Karpas-422 (cell line): ENCODE data around the gene SPTSSB. TPM values are rescaled to one million over a fixed set of nuclear protein-coding genes. Genes with fewer than 3 reads are reported as not detected.

Experiments
- DNase-seq: peaks from one replicate; pipeline ENCODE4 v3.0.0-alpha.2; 2015
- H2AFZ ChIP-seq: fragments of 200-600 bp; sonication (generic); 2 replicates; pipeline ENCODE4 v1.6.1; 2014; ENCODE audit warnings: antibody characterized with exemption, low read length, mixed read lengths
- H3K27ac ChIP-seq: fragments of 200-600 bp; sonication (generic); 2 replicates; pipeline ENCODE4 v1.5.1; 2014; ENCODE audit warnings: mild to moderate bottlenecking, low read length, moderate library complexity
- H3K27me3 ChIP-seq: fragments of 200-600 bp; sonication (generic); 2 replicates; pipeline ENCODE4 v1.6.1; 2014; ENCODE audit warnings: low read length, mixed read lengths
- H3K36me3 ChIP-seq: fragments of 200-600 bp; sonication (generic); 2 replicates; pipeline ENCODE4 v1.6.1; 2014; ENCODE audit warnings: low read length, mixed read lengths; ENCODE audit not compliant: insufficient read depth
- H3K4me1 ChIP-seq: fragments of 200-600 bp; sonication (generic); 2 replicates; pipeline ENCODE4 v1.6.1; 2014; ENCODE audit warnings: mild to moderate bottlenecking, low read length, mixed read lengths
- H3K4me2 ChIP-seq: fragments of 200-600 bp; sonication (generic); 2 replicates; pipeline ENCODE4 v1.6.1; 2014; ENCODE audit warnings: low read length, low read depth, mild to moderate bottlenecking; ENCODE audit not compliant: poor library complexity, severe bottlenecking
- H3K4me3 ChIP-seq: fragments of 200-600 bp; sonication (generic); 2 replicates; pipeline ENCODE4 v1.5.1; 2014; ENCODE audit warnings: mild to moderate bottlenecking, antibody characterized with exemption, low read length, mixed read lengths
- H3K79me2 ChIP-seq: fragments of 200-600 bp; sonication (generic); 2 replicates; pipeline ENCODE4 v1.6.1; 2014; ENCODE audit warnings: mild to moderate bottlenecking, low read length, mixed read lengths
- H3K9ac ChIP-seq: fragments of 200-600 bp; sonication (generic); 2 replicates; pipeline ENCODE4 v1.6.0; 2014; ENCODE audit warnings: low read length
- H3K9me2 ChIP-seq: fragments of 200-600 bp; sonication (generic), shearing (Covaris generic); replicated peaks from 2 replicates; pipeline ENCODE4 v1.6.0; 2014; ENCODE audit warnings: mild to moderate bottlenecking, low read length, moderate library complexity; ENCODE audit not compliant: insufficient read depth
- H3K9me3 ChIP-seq: fragments of 300-700, 200-600 bp; sonication (generic); 2 replicates; pipeline ENCODE4 v1.6.1; 2014; ENCODE audit warnings: low read length, mixed read lengths
- H4K20me1 ChIP-seq: fragments of 200-600 bp; sonication (generic); 2 replicates; pipeline ENCODE4 v1.6.1; 2014; ENCODE audit warnings: mild to moderate bottlenecking, antibody characterized with exemption, low read length, low read depth; ENCODE audit not compliant: insufficient read depth
- total RNA-seq: library from RNA; depleted of rRNA; stranded (reverse); fragments of >200 nt; shearing (Covaris generic); gene quantifications from 2 replicates; pipeline ENCODE4 v1.2.3, GENCODE V29; 2014; ENCODE audit warnings: low replicate concordance

SPTSSB gene
- total RNA-seq, 1 experiment from 2014 or later: not detected

GRCh38 chr3:161322781-161323568 lies 48.3 kb downstream of the SPTSSB start:
- Histone ChIP-seq H3K9me2 (no peaks in the 10 kb centered on the region), H3K36me3 (no peaks in the 10 kb centered on the region), H3K4me1 (no peaks in the 10 kb centered on the region), H3K9ac (no peak overlapping the region), H3K9me3 (no peaks in the 10 kb centered on the region), H3K4me3 (no peak overlapping the region), H4K20me1 (no peaks in the 10 kb centered on the region), H3K27ac (no peak overlapping the region), H2AFZ (no peak overlapping the region), H3K27me3 (no peaks in the 10 kb centered on the region), H3K4me2 (no peak overlapping the region), H3K79me2 (no peaks in the 10 kb centered on the region)
- DNase-seq: no peak

DNA sequence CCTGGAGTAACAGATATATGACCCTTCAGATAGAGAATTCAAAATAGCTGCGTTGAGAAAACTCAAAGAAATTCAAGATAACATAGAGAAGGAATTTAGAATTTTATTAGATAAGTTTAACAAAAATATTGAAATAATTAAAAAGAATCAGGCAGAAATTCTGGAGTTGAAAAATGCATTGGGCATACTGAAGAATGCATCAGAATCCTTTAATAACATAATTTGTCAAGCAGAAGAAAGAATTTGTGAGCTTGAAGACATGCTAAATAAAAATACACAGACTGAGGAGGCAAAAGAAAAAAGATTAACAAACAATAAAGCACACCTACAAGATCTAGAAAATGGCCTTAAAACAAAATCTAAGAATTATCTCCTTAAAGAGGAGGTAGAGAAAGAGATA lies 50.5 kb downstream of the SPTSSB start:
- H3K4me3 ChIP-seq: no peak overlapping the region
- H2AFZ ChIP-seq: no peak overlapping the region
- no peak overlapping the region for H3K9ac ChIP-seq
- no peaks in the 10 kb centered on the region for H3K27me3 ChIP-seq
- H3K4me2 ChIP-seq: no peak overlapping the region
- no peaks in the 10 kb centered on the region for H3K9me2 ChIP-seq
- H4K20me1 ChIP-seq: no peaks in the 10 kb centered on the region
- no peaks in the 10 kb centered on the region for H3K36me3 ChIP-seq
- no peaks in the 10 kb centered on the region for H3K9me3 ChIP-seq
- no peaks in the 10 kb centered on the region for H3K4me1 ChIP-seq
- DNase-seq: no peak
- no peaks in the 10 kb centered on the region for H3K79me2 ChIP-seq
- H3K27ac ChIP-seq: no peak overlapping the region

DNA sequence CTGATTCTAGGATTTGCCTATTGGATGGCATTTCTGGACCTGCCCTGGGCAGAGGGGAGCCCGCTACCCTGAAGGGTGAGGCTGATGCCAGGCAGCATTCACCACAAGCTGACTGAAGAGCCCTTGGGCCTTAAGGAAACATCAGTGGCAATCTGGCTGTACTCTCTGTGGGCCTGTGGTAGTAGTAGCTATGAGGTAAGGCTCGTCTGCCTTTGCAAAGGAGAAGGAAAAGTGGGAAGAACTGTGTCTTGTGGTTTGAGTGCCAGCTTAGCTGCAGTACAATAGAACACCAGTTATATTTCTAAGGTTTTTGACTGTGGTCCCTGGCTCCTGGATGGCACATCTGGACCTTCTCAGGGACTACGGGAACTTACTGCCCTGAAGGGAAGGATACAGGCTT lies 51.5 kb downstream of the SPTSSB start:
- Histone ChIP-seq H2AFZ (no peak overlapping the region), H3K79me2 (no peaks in the 10 kb centered on the region), H3K4me1 (peaks cover 6% of the 10 kb centered on the region), H4K20me1 (no peaks in the 10 kb centered on the region), H3K9me3 (no peaks in the 10 kb centered on the region), H3K4me3 (no peak overlapping the region), H3K27me3 (no peaks in the 10 kb centered on the region), H3K36me3 (no peaks in the 10 kb centered on the region), H3K9ac (no peak overlapping the region), H3K9me2 (no peaks in the 10 kb centered on the region), H3K27ac (no peak overlapping the region), H3K4me2 (no peak overlapping the region)
- no peak for DNase-seq

GRCh38 chr3:161317077-161317476 lies 54.2 kb downstream of the SPTSSB start:
- Histone ChIP-seq H3K36me3 (no peaks in the 10 kb centered on the region), H3K79me2 (no peaks in the 10 kb centered on the region), H3K4me2 (no peak overlapping the region), H3K9me3 (no peaks in the 10 kb centered on the region), H3K9ac (no peak overlapping the region), H3K9me2 (no peaks in the 10 kb centered on the region), H3K4me1 (peaks cover 8% of the 10 kb centered on the region), H4K20me1 (no peaks in the 10 kb centered on the region), H3K27me3 (no peaks in the 10 kb centered on the region), H2AFZ (no peak overlapping the region), H3K27ac (no peak overlapping the region), H3K4me3 (no peak overlapping the region)
- DNase-seq: no peak

DNA sequence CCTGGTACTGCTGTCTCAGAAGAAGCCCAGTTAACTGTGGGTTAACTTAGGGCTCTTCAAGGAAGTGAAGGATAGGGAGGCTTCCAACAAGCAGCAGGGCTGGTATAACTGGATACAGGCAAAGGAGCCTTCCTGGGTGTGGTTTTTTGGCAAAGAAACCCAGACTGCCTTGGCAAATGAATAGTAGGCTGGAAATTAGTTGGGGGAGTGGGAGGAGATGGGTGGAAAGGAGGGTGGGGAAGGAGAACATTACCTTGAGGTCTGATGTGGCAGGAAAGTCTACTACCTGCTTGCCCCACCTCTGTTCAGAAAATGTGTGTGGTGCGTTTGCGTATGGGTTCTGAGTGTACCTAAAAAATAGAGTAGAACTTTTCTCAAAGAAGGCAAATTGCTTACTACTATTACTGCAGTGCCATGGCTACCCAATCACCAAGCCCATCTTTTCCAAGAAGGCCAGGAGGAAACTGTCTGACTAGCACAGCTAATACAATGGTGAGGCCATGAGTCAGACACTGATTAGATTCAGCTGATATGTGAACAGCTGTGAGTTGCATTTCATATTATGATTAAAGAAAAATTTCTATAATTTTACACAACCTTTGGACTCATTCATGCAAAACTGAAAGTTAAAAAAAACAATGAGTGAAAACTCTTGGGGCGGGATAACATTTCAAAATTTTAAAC lies 55.2 kb downstream of the SPTSSB start:
- H3K36me3 ChIP-seq: no peaks in the 10 kb centered on the region
- H3K79me2 ChIP-seq: no peaks in the 10 kb centered on the region
- no peak overlapping the region for H3K9ac ChIP-seq
- H3K9me2 ChIP-seq: no peaks in the 10 kb centered on the region
- H3K4me3 ChIP-seq: no peak overlapping the region
- no peak overlapping the region for H2AFZ ChIP-seq
- H3K4me1 ChIP-seq: peaks cover 9% of the 10 kb centered on the region
- DNase-seq: no peak
- H3K4me2 ChIP-seq: no peak overlapping the region
- no peaks in the 10 kb centered on the region for H3K27me3 ChIP-seq
- H3K27ac ChIP-seq: no peak overlapping the region
- no peaks in the 10 kb centered on the region for H4K20me1 ChIP-seq
- H3K9me3 ChIP-seq: no peaks in the 10 kb centered on the region

GRCh38 chr3:161314836-161315395 lies 56.4 kb downstream of the SPTSSB start:
- Histone ChIP-seq H3K4me2 (no peak overlapping the region), H3K27ac (no peak overlapping the region), H3K79me2 (no peaks in the 10 kb centered on the region), H3K9me3 (no peaks in the 10 kb centered on the region), H4K20me1 (no peaks in the 10 kb centered on the region), H3K9ac (no peak overlapping the region), H2AFZ (no peak overlapping the region), H3K36me3 (no peaks in the 10 kb centered on the region), H3K27me3 (no peaks in the 10 kb centered on the region), H3K4me3 (no peak overlapping the region), H3K9me2 (no peaks in the 10 kb centered on the region), H3K4me1 (peaks cover 11% of the 10 kb centered on the region)
- no peak for DNase-seq

GRCh38 chr3:161310649-161311423 lies 60.5 kb downstream of the SPTSSB start:
- DNase-seq: no peak
- Histone ChIP-seq H3K36me3 (no peaks in the 10 kb centered on the region), H3K27me3 (no peaks in the 10 kb centered on the region), H3K9me3 (no peaks in the 10 kb centered on the region), H3K79me2 (no peaks in the 10 kb centered on the region), H4K20me1 (no peaks in the 10 kb centered on the region), H3K9ac (no peak overlapping the region), H3K27ac (no peak overlapping the region), H3K4me3 (no peak overlapping the region), H3K4me2 (no peak overlapping the region), H3K4me1 (peaks cover 11% of the 10 kb centered on the region), H2AFZ (no peak overlapping the region), H3K9me2 (no peaks in the 10 kb centered on the region)
